GM19099 (cell line): ENCODE data around the gene TBC1D1.

Experiments
- POLR2A ChIP-seq: IDR thresholded peaks from 3 replicates; pipeline ENCODE4 v1.6.1; 2011; ENCODE audit warnings: low read depth; ENCODE audit not compliant: insufficient read length; ENCODE audit errors: extremely low read depth

Gene TBC1D1

DNA sequence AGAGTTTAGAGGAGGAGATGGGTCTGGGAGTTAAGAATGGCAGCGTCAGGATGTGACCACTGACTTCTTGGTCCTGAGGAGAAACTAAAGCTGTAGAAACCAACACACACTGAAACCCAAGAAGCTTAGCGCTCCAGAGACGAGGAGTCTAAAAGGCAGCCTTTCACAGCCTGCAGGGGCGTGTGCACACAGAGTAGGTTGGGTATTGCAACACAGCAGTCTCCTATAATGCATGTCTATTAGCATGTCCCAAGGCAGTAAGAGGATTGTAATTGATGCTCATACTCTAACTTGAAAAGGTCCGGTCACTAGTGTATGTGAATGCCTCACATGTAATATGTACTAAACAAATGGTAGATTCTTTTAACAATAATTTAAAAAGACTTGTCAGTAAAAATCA lies 126.7 kb downstream of the TBC1D1 start:
- no peak for TF ChIP-seq POLR2A

DNA sequence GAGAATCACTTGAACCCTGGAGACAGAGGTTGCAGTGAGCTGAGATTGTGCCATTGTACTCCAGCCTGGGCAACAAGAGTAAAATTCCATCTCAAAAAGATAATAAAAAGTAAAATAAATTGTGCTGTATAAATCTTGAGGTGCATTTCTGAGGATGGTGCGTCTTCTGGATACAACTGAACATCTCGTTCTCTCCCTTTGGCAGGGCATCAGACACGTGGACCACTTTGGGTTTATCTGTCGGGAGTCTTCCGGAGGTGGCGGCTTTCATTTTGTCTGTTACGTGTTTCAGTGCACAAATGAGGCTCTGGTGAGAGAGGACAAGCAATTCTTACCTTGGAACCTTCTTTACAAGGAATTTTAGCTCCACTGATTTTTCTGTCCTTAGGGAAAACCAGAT lies 129.5 kb downstream of the TBC1D1 start:
- TF ChIP-seq POLR2A, result no peak

- TF ChIP-seq POLR2A, result no peak
Observed at GRCh38 chr4:38021751-38022150, 130.9 kb downstream of the TBC1D1 start.

- TF ChIP-seq POLR2A, result no peak
Observed at GRCh38 chr4:38023347-38024205, 132.7 kb downstream of the TBC1D1 start.

DNA sequence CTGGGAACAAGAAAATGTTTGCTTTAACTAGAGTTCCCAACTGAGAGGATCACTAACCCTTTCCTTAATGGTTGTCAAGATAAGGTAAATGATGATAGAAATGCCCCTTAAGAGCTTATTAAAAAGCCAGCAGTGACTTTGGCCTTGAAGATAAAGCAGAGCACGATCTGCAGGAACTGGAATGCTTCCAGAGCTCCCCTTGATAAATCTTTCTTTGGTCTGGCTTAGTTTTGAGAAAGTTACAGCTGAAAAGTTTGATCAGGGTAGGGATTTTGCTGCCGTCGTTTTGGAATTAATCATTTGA lies 133.3 kb downstream of the TBC1D1 start:
- no peak for TF ChIP-seq POLR2A

DNA sequence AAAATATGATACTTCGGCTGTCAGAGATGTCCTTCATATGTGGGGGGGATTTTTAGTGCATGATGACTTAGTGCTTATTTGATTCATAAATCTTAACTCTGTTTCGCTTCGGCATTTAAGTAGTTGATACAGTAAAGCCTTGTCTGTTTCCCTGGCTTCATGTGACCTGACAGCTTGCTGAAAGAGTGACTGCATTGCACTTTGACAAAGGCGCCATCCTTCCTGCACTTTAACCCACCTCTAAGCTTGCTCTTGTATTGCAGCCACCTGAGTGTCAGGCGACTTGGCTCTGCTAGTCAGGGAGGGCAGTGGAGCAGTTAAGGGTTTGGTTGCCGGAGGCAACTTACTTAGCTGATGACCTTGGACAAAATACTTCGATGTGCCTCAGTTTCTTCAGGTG lies 134.8 kb downstream of the TBC1D1 start:
- TF ChIP-seq POLR2A, result no peak

GRCh38 chr4:38026158-38026740 lies 135.4 kb downstream of the TBC1D1 start:
- no peak for TF ChIP-seq POLR2A

DNA sequence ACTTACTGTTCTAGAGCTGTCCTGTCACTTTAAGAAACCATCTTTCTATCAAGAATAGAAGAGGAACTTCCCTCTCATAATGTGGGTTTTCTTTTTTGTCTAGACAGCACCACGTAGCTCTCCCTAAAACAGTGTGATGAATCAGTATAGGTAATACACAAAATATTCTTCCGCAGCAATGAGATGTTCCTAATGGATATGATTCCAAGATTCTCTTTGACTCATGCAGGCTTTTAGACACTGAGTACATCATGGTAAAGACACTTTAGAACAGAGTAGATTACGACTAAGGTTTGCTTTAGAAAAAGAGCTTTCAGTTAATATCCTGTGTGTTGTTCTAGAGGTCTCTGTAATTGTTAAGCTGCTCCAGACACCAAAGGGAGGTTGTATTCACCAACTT lies 139.1 kb downstream of the TBC1D1 start:
- TF ChIP-seq POLR2A, result no peak

- no peak for TF ChIP-seq POLR2A
Observed at GRCh38 chr4:38034986-38035882, 144.3 kb downstream of the TBC1D1 start.

DNA sequence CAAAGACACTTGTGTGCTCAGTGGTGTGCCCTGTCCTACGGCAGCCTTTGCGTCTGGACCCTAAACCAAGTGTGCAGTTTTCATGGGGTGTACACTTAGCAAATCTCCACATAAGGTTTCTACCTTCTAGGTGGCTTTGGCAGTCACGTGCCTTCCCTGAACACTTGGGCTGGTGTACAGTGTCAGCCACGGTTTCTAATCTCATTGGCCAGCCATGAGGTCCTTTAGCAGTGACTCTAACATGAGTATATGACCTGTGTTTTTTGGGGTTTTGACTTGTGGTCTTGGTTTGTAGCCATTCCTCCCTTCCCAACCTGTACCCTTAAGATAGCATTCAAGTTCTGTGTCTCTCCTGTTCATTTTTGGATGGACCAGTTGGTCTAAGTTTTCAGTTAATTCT lies 145.7 kb downstream of the TBC1D1 start:
- TF ChIP-seq POLR2A, result no peak

DNA sequence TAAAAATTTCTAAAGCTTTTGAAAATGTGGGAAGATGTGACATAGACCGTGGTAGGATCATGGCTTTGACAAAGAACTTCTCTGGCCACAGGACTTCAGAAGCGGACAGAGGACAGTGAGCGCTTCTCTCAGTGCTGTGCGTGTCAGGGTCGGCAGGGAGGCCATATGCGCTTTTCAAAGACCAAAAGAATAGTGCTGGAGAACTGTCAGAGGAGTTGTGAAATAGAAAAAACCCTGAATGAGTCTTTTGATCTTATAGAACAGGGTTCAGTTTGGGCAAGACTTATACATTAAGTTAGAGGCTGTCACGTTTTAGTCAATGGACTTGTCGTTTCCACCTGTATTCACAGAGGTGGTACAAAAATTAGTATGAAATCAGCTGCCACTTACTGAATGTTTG lies 146.7 kb downstream of the TBC1D1 start:
- no peak for TF ChIP-seq POLR2A

GRCh38 chr4:38040619-38041018 lies 149.7 kb downstream of the TBC1D1 start:
- TF ChIP-seq POLR2A, result no peak

DNA sequence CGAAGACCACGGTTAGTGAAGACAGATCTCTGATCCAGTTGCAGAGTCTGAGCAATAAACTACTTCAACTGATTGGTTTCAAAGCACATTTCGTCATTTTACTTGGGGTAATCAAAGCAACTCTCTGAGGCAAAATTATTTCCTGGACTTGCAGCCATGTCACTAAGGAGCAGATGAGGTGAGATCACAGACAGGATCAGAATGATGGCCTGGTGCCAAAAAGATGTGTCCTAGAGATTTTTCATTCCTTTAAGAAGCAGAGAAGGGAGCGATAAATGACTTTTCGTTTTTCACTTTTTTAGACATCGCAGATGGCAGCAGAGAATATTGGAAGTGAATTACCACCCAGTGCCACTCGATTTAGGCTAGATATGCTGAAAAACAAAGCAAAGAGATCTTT lies 153.2 kb downstream of the TBC1D1 start:
- no peak for TF ChIP-seq POLR2A

DNA sequence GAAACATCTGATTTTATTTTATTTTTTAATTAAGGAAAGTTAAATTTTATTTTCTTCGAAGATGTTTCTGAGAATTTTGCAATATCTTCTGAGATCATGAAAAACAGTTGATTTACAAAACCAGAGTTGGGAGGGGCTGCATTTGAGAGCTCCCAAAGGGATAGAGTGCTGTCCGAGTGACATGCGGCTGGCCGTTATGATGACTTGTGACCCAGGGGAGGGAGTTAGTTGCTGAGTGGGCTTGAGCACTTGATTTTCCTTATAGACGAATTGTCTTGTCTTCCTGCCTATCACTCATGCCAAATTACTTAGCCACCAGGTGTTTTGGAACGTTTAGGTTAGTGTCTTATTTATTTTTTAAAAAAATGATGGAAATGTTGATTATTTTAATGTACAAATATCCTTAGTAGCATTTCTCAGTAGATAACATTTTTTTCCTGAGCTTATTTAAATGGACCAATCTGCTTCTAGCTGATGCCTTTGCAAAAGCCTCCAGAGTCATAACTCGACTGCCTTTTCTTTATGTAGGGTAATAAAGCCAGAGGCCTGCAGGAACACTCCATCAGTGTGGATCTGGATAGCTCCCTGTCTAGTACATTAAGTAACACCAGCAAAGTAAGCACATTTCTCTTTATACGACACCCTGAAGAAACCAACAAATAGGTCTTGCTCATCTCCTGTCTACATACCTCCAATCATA lies 154.6 kb downstream of the TBC1D1 start:
- no peak for TF ChIP-seq POLR2A

- no peak for TF ChIP-seq POLR2A
Observed at GRCh38 chr4:38046727-38047489, 156.0 kb downstream of the TBC1D1 start.

DNA sequence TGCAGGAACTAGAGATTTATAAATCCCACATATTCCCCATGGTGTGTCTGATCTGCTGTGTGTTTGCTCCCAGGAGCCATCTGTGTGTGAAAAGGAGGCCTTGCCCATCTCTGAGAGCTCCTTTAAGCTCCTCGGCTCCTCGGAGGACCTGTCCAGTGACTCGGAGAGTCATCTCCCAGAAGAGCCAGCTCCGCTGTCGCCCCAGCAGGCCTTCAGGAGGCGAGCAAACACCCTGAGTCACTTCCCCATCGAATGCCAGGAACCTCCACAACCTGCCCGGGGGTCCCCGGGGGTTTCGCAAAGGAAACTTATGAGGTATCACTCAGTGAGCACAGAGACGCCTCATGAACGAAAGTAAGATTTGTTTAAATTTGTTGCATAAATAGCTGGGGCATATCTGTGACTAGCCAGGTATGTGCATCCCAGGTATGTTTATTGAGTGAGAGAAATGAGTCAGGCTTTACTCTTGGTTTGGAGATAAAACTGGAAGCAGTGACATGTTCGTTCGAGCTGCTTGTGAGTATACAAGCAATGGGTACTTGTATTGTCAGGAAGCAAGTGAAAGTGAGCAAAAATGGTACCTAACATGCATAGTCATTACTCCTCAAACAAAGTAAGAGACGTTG lies 158.8 kb downstream of the TBC1D1 start:
- TF ChIP-seq POLR2A, result no peak
